HG03060 (cell line): Measurements from ENCODE around the gene RGS16.

Source experiments
- ATAC-seq: cut with Tn5 transposase; IDR thresholded peaks from one replicate; pipeline ENCODE4 v1.9.1; 2021; ENCODE audit warnings: low read depth, moderate number of reproducible peaks; ENCODE audit not compliant: unreplicated experiment

Gene RGS16

DNA sequence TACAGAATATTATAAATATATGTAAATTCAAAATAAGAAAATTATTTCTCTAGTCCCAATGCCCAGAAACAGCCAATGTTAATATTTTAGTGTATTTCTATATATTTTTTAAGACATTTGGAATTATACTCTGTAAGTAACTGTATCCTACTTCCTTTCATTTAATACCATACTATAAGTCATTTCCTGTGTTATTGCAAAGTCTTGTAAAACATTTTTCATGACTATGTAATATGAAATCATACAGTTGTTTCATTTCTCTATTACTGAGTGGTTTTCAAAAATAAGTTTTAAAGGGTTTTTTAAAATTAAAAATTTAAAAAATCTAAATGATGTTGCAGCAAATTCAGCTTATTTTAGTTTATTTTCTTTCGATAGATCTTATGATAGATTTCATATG lies 17.1 kb downstream of the RGS16 start:
- ATAC-seq = no peak

DNA sequence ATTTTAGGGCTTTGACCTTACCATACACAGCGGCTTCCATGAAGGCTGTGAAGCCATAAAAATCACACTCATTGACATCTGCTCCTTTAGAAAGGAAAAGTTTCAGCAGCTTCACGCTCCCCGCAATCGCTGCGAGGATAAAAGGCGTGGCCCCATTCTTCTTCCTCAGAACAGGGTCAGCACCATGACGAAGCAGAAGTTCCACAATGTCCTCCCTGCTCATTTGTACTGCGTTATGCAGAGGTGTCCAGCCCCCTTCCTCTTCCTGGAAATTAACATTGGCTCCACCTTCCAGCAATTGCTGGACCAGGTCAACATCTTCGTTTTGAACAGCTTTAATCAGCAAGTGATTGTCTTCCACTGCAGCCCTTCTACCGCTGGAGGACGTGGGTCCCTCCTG lies 17.8 kb downstream of the RGS16 start:
- no peak for ATAC-seq

DNA sequence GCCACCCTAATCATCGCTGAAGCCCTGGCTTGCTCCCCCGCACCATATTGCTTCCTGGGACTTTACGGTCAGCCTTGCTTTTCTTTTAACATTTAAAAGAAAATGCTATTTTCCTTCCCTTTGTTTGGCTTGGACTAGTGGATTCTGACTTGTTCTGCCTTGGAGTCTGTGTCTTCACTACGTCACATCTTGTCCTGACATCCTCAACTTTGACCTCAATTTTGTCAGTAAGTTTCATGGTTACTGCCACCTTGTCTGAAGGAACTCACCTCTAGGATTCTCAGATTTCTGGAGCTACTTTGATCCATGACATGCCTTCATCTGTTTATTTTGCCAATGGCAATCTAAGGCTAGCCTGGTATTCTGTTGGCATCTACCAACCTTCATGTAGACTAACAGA lies 19.4 kb downstream of the RGS16 start:
- no peak for ATAC-seq

DNA sequence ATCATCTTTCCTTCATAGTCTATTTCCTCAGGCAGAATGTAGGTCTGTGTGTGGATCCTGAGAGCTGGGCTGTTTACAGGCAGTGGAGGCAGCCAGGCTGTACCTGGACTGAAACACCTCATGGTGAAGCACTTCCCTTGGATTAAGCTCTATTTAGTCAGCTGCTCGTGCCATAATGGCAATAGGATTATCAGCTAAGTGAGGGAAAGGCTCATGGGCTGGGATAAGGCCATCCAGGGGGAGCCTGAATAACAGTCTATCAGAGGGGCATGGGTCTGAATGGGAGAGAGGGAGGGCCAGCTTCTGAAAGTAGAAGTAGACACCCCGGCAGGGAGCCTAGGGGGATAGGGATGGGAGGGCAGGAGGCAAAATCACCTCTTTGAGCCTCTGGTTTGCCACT lies 23.5 kb downstream of the RGS16 start:
- ATAC-seq = no peak

DNA sequence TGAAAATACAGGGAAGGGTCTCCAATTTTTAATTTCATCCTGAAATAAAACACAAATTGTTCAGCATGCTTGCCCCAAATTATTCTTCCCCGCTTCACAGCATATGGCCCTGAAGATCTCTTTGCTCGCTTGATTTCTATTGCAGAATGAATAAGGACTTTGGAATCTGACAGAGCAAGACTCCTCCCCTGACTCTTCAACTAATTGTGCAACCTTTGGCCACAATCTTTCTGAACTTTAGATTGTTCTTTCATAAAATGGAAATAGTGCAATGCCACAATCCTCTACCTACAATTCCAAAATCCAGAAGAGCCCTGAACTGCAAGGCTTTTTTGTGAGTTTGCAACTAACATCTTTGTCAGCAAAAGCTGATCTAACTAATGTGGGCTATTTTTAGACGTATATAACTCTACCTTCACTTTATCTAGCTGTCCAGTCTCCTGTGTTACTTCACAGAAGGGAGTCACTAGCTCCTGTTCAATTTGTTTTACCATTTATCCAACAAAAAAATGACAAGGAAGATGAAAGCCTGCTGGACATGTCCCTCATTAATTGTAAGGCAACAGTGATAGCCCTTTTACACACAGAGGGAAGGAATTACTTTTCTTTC lies 28.5 kb downstream of the RGS16 start:
- no peak for ATAC-seq

DNA sequence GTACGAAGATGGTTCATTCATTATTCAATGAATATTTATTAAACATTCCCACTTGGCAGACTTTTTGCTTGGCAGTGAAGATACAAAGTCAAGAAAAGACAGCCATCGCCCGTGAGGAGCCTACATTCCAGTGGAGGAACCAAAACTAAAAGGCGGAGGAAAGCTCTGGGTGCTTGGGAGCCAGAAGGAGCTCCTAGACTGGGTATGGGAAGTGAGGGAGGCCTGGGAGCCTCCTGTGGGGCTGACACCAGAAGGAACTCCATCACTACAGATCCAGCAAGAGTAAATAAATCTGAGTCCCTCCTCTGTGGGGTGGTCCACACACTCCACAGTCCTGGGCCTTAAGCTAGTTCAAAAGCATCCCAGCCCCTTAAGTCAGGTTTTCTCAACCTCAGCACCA lies 30.0 kb downstream of the RGS16 start:
- ATAC-seq = no peak

DNA sequence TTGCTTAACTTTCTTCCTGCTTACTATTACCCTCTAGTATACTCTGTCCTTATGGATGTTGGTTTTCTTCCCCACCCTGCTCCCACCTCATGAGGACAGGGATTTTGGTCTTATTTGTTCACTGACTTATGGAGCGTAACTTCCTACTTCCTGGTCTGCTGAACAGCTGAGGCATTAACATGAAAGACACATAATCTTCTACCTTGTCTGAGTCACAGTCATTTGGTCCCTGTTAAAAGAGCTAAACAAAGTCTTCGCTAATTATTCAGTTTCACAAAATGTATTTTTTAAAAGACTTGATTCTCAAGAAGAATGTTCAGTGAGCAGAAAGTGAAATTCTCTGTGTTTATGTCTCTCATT lies 33.6 kb downstream of the RGS16 start:
- ATAC-seq = no peak

DNA sequence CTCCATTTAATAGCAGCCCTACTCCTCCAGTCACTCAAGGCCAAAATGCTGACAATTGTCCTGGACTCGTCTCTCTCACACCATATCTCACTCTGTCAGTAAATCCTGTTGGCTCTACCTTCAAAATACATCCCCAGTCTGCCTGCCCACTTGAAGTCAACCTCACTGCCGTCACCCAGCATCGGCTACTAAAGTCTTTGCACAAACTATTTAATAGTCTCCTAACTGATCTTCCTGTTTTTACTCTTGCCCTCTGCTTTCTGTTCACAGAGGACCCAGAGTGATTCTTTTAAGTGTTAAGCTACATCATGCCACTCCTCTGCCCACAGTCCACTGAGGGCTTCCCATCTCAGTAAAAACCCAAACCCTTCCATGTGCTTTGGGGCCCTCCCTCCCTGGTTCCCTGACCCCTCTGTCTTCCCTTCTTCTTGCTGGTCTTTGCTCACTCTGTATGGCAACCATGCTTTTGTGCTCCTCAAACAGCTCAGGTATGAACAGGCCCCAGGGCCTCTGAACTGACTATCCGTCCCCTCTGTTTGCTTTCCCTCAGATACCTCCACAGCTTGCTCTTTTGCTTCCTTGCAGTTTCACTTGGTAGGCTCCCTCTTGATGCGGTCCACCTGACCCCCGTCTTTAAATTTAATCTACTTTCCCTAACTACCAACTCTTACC lies 34.1 kb downstream of the RGS16 start:
- no peak for ATAC-seq

DNA sequence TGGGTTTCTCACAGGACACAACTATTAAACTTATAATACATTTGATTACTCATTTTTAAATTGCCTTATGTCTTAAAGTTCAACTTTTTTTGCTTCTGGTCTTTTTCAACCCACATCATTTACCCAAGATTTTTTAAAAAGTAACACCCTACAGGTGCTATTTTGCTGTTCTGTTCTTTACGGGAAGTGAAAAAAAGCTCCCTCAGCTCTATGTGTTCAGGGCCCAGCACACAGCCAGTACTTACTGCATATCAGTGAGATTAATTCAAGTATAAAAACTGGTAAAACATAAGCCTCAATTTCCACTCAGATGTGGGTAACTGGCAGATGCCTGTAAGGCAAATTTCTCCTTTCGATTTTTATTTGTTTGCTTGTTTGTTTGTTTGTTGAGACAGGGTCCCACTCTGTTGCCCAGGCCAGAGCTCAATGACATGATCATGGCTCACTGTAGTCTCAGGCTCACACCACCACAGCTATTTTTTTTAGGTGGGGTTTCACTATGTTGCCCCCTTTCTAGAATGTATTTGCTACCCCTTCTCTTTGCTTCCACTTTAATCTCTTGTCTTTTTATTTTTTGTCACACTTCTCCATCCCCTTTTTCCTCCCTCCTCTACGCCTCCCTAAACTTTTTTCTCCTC lies 35.4 kb downstream of the RGS16 start:
- no peak for ATAC-seq

DNA sequence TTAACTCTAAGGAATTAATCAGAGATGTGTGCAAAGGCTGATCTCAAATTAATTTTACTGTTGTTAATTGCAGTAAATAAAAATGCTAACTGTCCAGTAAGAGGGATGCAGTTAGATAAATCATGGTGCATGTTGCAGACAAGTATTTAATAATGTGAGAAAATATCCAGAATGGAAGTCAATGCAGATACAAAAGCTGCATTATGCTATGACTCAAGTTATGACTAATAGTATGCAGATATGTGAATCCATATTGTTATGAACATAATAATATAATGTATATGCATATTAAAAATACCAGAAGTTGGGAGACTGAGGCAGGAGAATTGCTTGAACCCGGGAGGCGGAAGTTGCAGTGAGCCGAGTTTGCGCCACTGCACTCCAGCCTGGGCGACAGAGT lies 36.6 kb downstream of the RGS16 start:
- no peak for ATAC-seq

DNA sequence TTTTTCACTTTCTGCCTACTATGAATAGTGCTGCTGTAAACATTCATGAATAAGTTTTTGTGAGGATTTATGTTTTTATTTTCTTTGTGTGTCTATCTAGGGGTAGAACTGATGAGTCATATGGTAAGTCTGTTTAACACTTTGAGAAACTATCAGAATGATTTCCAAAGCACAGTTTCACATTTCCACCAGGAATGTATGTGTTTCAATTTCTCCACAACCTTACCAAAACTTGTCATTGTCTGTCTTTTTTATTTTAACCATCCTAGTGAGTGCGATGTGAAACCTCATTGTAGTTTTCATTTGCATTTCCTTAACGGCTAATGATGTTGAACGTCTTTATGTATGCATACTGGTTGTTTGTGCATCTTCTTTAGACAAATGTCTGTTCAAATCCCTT lies 38.7 kb downstream of the RGS16 start:
- ATAC-seq = no peak

DNA sequence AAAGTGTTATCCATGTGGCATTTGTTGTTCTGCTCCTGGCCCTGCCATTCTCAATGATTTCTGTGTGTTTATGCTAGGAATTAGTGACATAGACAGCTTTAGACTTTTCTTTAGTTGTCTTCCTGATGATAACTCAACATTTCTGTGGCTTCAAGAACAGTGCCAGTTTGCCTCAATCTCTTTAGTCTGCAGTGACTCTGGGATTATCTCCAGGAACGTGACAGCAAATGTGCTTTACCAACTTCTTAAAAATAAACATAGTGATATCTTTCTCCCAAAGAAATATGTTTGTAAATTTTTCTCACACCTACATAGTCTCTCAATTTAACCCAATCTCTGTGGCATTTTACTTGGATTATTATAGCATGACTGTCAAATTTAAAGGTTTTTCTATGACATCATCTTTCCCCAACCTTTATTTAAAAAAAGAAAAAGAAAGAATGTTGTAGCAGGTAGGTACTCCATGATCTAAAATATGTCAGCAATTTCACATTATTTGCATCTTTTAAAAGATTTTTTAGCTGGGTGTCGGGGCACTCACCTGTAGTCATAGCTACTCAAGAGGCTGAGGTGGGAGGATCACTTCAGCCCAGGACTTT lies 39.7 kb downstream of the RGS16 start:
- no peak for ATAC-seq

DNA sequence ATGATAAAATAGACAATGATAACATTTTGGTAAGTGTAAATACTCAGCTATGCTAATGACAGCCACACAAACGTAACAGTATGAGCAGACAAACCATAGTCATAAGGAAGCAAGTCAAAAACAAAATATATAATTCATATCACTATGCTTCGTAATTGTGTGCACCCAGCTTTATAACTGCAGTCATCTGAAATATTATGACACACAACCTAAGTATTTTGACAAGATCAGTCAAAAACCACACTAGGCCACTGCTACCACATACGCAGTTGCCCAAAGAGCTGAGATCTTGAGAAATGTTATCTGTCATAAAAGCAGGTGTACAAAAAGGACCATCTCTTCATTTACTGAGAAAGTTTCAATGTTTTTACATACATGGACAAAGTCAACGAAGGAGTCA lies 41.1 kb downstream of the RGS16 start:
- ATAC-seq = no peak

DNA sequence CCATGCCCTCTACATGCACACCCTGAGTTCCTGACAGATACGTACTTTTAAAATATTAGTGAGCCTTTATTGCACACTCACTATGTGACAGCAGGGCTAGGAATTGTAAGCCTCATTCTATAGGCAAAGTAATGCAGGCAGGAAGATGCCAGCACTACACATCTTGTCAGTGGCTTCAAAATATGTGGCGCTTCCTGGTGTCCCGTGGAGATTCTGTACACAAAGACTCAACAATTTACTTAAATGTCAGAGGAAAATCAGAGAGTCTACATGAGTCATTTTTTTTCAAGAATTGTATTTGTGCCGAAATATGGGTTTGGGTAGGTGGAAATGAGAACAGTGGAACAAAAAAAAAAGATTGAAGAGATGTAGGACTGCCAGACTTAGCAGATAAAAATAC lies 42.7 kb downstream of the RGS16 start:
- no peak for ATAC-seq

DNA sequence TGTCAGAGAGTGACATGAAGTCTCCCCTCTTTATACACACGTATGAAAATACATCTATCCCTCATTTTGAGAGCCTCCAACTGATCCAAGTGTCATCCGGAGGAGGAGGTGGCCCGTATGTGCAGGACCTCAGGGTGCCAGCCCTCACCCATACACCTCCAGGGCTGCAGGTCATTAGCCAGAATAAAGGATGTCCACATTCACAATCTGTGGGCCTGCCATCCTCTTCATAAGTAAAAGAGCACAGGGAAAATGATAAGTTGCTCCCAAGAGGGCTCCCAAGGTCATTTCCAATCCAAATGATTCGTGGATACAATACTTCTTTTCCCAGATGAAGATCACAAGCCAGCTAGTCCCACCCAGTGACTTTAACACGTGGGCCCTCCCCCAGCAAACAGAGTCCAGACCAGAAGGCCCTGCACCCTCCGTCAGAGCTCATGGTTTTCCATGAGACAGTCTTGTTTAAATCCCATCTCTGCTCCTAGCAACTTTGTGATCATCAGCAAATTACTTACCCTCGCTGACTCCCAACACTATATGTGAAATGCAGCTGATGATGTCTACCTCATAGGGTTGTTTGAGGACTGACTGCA lies 43.7 kb downstream of the RGS16 start:
- ATAC-seq = no peak

DNA sequence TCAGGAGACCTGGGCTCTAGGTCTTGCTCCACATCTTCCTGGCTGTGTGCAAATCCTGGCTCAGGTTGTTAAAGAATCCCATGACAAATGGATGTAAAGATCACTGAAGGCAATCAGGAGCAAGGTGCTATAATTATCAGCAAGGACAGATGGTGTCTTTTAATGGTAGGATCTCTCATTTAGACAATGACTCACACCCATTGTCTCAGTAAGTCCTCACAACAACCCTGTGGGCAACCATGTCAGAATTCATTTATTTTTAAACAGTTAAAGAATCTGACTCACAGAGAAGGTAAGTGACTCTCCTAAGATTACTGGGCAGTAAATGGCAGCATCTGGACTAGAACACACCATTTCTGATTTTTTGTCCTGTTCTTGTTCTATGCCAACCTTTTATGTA lies 47.9 kb downstream of the RGS16 start:
- ATAC-seq = no peak

DNA sequence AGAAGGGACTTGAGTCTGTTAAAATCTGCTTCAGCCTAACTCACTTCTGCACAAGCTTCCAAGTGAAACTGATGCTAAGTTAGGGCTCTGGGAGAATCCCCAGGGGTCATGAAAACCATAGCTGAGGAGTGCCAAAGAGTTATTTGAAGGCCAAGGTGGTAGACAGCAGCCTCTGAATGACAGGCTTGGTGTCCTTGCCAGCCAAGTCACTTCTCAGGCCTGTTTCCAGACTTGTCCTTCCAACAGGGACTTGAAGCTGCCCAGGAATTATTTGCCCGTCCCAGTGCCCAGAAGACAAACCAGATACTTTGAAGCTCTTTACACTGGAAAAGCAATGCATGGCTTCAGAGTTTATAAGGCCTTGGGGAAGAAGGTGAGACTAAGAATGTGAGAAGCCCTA lies 48.7 kb downstream of the RGS16 start:
- no peak for ATAC-seq

DNA sequence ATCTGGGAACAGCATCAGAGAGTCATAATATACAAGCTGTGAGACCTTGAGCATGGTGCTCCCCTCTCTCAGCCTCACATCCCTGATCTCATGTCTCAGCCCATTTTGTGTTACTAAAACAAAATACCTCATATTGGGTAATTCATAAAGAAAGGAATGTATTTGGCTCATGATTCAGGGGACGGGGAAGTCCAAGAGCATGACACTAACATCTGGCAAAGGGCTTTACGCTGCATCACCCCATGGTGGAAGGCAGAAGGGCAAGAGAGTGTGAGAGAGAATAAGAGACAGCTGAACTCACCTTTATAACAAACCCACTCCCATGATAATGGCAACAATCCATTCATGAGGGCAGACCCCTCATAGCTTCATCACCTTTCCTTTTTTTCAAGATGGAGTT lies 51.7 kb downstream of the RGS16 start:
- no peak for ATAC-seq

DNA sequence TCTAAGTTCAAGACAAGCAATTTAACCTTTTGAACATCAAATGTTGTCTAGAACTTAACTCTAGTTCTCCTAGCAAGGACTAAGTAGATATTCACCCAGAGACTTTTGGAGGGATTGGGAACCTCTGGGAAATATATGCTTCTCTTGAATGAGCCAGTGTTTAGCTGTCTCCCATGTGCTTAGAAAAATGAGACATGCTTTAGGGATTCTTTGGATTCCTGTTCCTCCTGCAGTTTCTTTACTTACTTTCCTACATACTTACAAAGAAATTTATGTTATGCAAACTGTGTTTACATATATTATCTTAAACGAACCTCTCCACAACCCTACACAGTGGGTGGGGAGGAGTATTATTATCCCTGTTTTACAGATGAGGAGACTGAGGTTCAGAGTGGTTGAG lies 54.4 kb downstream of the RGS16 start:
- no peak for ATAC-seq

DNA sequence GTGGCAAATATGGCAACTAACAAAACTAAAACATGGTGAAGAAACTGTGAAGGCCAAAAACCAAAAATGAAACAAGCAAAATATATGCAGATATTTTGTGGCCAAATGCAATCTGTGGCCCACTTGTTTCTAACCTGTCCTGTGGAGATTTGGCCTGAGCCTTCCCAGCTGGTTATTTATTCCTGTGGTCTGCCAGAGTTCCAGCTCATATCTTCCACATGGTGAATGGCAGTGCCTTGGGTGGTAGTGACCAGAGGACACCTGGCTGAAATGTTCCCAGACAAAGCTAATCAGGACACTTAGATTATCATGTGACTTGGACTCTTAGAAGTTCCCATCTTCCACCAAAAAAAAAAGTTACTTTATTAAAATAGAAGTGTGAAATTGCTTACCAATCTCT lies 54.8 kb downstream of the RGS16 start:
- no peak for ATAC-seq
